GM12865 (cell line): ENCODE data around the gene PLA2G4D.

Experiments used
- DNase-seq: peaks from one replicate; pipeline ENCODE4 v3.0.0; 2010; ENCODE audit warnings: low read depth
- H3K4me3 ChIP-seq: 2 replicates; pipeline ENCODE4 v1.5.1; 2011; ENCODE audit warnings: mild to moderate bottlenecking, low read depth, low read length, control low read depth
- CTCF ChIP-seq: IDR thresholded peaks from 2 replicates; pipeline ENCODE4 v1.5.1; 2011; ENCODE audit warnings: low read length, control low read depth, low read depth, inconsistent platforms; ENCODE audit not compliant: insufficient read depth; ENCODE audit errors: missing control alignments

Gene PLA2G4D

GRCh38 chr15:42138968-42139386, 44.6 kb upstream of the PLA2G4D start:
- H3K4me3 ChIP-seq = no peak overlapping the region
- DNase-seq = no peak
- TF ChIP-seq CTCF = no peak

GRCh38 chr15:42138411-42138810, 44.0 kb upstream of the PLA2G4D start:
- no peak for DNase-seq
- TF ChIP-seq CTCF = no peak
- no peak overlapping the region for H3K4me3 ChIP-seq

GRCh38 chr15:42137461-42138261, 43.3 kb upstream of the PLA2G4D start:
- DNase-seq = peak; percentile 41
- peak; percentile 48 for TF ChIP-seq CTCF

GRCh38 chr15:42136513-42136912, 42.2 kb upstream of the PLA2G4D start:
- DNase-seq = no peak
- H3K4me3 ChIP-seq = no peak overlapping the region
- TF ChIP-seq CTCF = no peak

More at GRCh38 chr15:42137461-42138261, 43.3 kb upstream of the PLA2G4D start:
- H3K4me3 ChIP-seq = no peak overlapping the region

GRCh38 chr15:42135351-42135750, 41.0 kb upstream of the PLA2G4D start:
- TF ChIP-seq CTCF = no peak
- no peak overlapping the region for H3K4me3 ChIP-seq
- DNase-seq = no peak

GRCh38 chr15:42134617-42135245, 40.4 kb upstream of the PLA2G4D start:
- H3K4me3 ChIP-seq = no peak overlapping the region
- no peak for DNase-seq
- no peak for TF ChIP-seq CTCF

GRCh38 chr15:42133886-42134502, 39.6 kb upstream of the PLA2G4D start:
- peak; percentile 70 for DNase-seq
- no peak overlapping the region for H3K4me3 ChIP-seq
- peak; percentile 85 for TF ChIP-seq CTCF
